H54 (cell line): ENCODE data around the gene GRAMD1C.
A peak's percentile ranks its signal among the peaks of the same experiment; 100 is the strongest.

Experiments
- DNase-seq: peaks from one replicate; pipeline ENCODE4 v3.0.0; 2011; ENCODE audit warnings: low spot score, mixed read lengths; ENCODE audit not compliant: insufficient read length
- FAIRE-seq: peaks from 3 replicates; lab custom pipeline; 2011; peaks lifted over from hg19 to GRCh38; lab: Jason Lieb, UNC
- POLR2A ChIP-seq: IDR thresholded peaks from 2 replicates; pipeline ENCODE4 v1.6.1; 2011; ENCODE audit warnings: low read depth, mild to moderate bottlenecking, low read length

GRAMD1C gene

GRCh38 chr3:113838631-113839209, at the start of gene GRAMD1C:
Gene GRAMD1C (plus strand): TSS chr3:113838788. CDS start chr3:113838910, 122 bp downstream.
- TF ChIP-seq POLR2A, result peak; percentile 46; the same call in 1 of the 2 replicates
- no peak for FAIRE-seq
- DNase-seq, result peak; percentile 80

GRCh38 chr3:113791381-113791780, 47.2 kb upstream of the GRAMD1C start:
- no peak for FAIRE-seq
- DNase-seq, result no peak
- no peak for TF ChIP-seq POLR2A

DNA sequence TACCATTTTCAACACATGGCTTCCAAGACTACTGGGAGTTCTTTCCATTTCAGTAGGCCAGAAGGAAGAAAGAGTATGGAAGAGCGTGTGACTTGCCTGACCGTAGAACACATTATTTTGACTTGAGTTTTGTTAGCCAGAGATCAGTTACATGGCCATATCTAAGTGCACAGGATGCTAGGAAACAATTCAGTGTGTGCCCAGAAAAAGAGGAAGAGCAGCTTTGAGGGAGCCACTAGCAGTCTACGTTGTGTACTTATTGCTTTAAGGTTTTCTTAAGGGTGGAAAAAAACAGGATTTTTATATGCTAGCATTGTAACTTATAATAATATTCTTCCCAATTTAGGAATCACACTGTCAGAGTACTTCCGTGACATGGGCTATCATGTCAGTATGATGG, 44.1 kb upstream of the GRAMD1C start:
- no peak for TF ChIP-seq POLR2A
- FAIRE-seq (no peak), DNase-seq (no peak)

GRCh38 chr3:113795693-113796092, 42.9 kb upstream of the GRAMD1C start:
- no peak for TF ChIP-seq POLR2A
- no peak for DNase-seq
- no peak for FAIRE-seq

- DNase-seq (no peak), FAIRE-seq (no peak)
- no peak for TF ChIP-seq POLR2A
Measured at GRCh38 chr3:113802795-113803455, 35.7 kb upstream of the GRAMD1C start.

DNA sequence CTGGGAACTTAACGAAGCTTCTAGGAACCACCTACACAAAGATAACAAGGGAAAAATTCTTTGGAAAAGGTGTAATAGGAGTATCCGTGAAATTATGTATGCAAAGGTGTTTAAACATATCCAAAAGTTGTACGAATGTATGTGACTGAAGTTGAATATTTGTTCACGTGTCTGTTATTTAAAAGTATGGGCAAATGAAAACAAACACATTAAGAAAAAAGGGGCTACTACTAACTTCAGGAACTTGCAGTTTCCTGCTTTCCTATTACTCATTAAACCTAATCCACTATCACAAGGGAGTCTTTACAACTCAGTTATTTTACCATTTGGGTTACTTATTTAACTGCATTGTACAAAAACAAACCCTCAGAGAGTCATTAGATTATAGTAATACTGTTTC, 33.9 kb upstream of the GRAMD1C start:
- no peak for TF ChIP-seq POLR2A
- DNase-seq, result no peak
- no peak for FAIRE-seq

DNA sequence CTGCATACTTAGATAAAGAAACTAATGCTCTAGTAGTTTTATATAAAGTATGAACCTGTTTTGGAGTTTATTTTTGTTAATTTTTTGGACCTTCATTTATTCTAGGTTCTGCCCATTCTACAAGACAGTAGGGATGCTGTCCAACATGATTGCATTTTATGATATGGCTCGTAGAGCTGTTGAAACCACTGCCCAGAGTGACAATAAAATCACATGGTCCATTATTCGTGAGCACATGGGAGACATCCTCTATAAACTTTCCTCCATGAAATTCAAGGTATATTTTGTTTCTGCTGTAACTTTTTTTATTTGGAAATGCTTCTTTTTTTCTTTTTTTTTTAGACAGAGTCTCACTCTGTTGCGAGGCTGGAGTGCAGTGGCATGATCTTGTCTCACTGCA, 33.3 kb upstream of the GRAMD1C start:
- no peak for DNase-seq
- no peak for TF ChIP-seq POLR2A
- no peak for FAIRE-seq

GRCh38 chr3:113812854-113813253, 25.7 kb upstream of the GRAMD1C start:
- DNase-seq (no peak), FAIRE-seq (no peak)
- no peak for TF ChIP-seq POLR2A

DNA sequence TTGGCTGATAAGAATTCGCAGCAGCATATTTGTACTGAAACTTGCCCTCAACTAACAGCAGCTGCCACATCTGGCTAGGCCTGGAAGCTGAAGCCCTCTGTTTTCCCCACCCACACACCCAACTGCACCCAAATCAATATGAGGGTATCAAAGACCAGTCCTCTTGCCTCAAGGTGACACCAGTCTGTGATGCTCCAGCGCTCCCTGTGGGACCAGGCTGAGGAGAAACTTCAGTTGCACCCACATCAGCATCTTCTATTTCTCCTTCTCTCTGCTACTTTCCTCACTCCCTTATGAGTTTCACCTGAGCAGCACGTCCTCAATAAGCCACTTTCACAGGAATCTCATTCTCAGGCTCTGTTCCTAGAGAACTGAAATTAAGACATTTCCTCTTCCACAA, 18.7 kb upstream of the GRAMD1C start:
- TF ChIP-seq POLR2A, result no peak
- DNase-seq, result no peak
- no peak for FAIRE-seq

- no peak for TF ChIP-seq POLR2A
- FAIRE-seq, result no peak
Measured at GRCh38 chr3:113825090-113825489, 13.5 kb upstream of the GRAMD1C start.

DNA sequence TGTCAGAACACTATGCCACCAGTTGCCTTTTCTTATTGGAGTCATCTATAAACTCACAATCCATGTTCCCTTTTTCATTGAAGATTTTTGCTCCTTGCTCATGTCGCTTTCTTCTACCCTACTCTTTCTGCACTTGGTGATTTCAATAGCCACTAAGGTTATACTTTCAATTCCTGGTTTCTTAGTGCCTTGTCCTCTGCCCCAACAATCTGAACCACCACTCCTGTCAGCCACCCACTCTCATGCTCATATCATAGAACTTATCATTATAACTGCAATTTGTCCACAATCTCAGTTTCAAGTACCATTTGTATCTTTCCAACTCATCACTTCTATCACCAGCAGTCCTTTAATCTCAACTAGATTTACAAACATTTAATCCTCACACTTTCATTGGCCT, 10.0 kb upstream of the GRAMD1C start:
- DNase-seq (no peak), FAIRE-seq (no peak)
- TF ChIP-seq POLR2A, result no peak

More at GRCh38 chr3:113825090-113825489, 13.5 kb upstream of the GRAMD1C start:
- DNase-seq, result no peak

GRCh38 chr3:113829576-113830354, 8.8 kb upstream of the GRAMD1C start:
- FAIRE-seq (no peak), DNase-seq (no peak)
- no peak for TF ChIP-seq POLR2A

- peak; percentile 41 for FAIRE-seq
- TF ChIP-seq POLR2A, result no peak
- no peak for DNase-seq
Measured at GRCh38 chr3:113831103-113831355, 7.6 kb upstream of the GRAMD1C start.

GRCh38 chr3:113832477-113833164, 6.0 kb upstream of the GRAMD1C start:
- DNase-seq (no peak), FAIRE-seq (no peak)
- no peak for TF ChIP-seq POLR2A
